HepG2 (cell line): ENCODE data around the gene CTDSP1. TPM values are rescaled to one million over a fixed set of nuclear protein-coding genes. Genes with fewer than 3 reads are reported as not detected.

Experiments used
- CAMTA2 ChIP-seq: sonication (generic); formaldehyde crosslinking; IDR thresholded peaks from 2 replicates; pipeline ENCODE4 v1.4.0; 2020; ENCODE audit warnings: mild to moderate bottlenecking, missing genetic modification reagents, borderline replicate concordance
- ETV5 ChIP-seq: IDR thresholded peaks from 2 replicates; pipeline ENCODE4 v1.6.1; 2018; ENCODE audit warnings: missing biosample characterization, missing genetic modification reagents, inconsistent platforms, borderline replicate concordance
- FOSL1 ChIP-seq: sonication (generic); formaldehyde crosslinking; IDR thresholded peaks from 2 replicates; pipeline ENCODE4 v1.9.0; 2021; ENCODE audit warnings: missing genetic modification reagents, borderline replicate concordance
- HINFP ChIP-seq: sonication (generic); formaldehyde crosslinking; IDR thresholded peaks from 2 replicates; pipeline ENCODE4 v1.4.0; 2020; ENCODE audit warnings: low read depth, mild to moderate bottlenecking, missing genetic modification reagents
- NR1H2 ChIP-seq: sonication (generic); formaldehyde crosslinking; IDR thresholded peaks from 2 replicates; pipeline ENCODE4 v1.8.1; 2022; ENCODE audit warnings: low read depth, missing genetic modification reagents, borderline replicate concordance
- REL ChIP-seq: sonication (generic); formaldehyde crosslinking; conservative IDR thresholded peaks from 2 replicates; pipeline ENCODE4 v1.8.0; 2022; ENCODE audit warnings: mild to moderate bottlenecking, missing genetic modification reagents, moderate library complexity
- SKI ChIP-seq: fragments of 450-650 bp; IDR thresholded peaks from one replicate; pipeline ENCODE4 v1.6.1; 2018; ENCODE audit warnings: mild to moderate bottlenecking; ENCODE audit not compliant: partially characterized antibody
- ZNF333 ChIP-seq: sonication (generic); formaldehyde crosslinking; IDR thresholded peaks from 2 replicates; pipeline ENCODE4 v1.4.0; 2020; ENCODE audit warnings: mild to moderate bottlenecking, missing genetic modification reagents, borderline replicate concordance
- ZNF556 ChIP-seq: sonication (generic); formaldehyde crosslinking; IDR thresholded peaks from 2 replicates; pipeline ENCODE4 v1.4.0; 2020; ENCODE audit warnings: mild to moderate bottlenecking, missing genetic modification reagents, borderline replicate concordance
- polyA plus RNA-seq, 8 experiments: library from polyadenylated mRNA; depleted of rRNA in 3 of 8; stranded (reverse) in 7 of 8; unstranded in 1 of 8; fragments of >200 nt; fragmentation: Illumina TruSeq in 4 of 8; extraction: Trizol in 4 of 8; gene quantifications; 2 replicates each; pipeline versions ENCODE4 v1.2.1 to v1.2.3, GENCODE V29; 2011 to 2016; ENCODE audit warnings: low read depth in 4 of 8, missing spikeins in 1 of 8, mixed read lengths in 1 of 8; ENCODE audit not compliant: insufficient read depth in 1 of 8
- total RNA-seq, 5 experiments: library from RNA; depleted of rRNA; stranded (reverse); fragments of >200 nt; fragmentation: Illumina TruSeq; extraction: Trizol; gene quantifications; 2 replicates each; pipeline ENCODE4 v1.2.3, GENCODE V29; 2016; ENCODE audit warnings: low read depth in 1 of 5
- TF ChIP-seq, protein P1 (sequence below): sonication (generic); formaldehyde crosslinking; IDR thresholded peaks from 2 replicates; pipeline ENCODE4 v1.4.0; 2020; ENCODE audit warnings: mild to moderate bottlenecking, missing genetic modification reagents
- TF ChIP-seq, protein P2 (sequence below): sonication (generic); formaldehyde crosslinking; IDR thresholded peaks from 2 replicates; pipeline ENCODE4 v1.5.1; 2020; ENCODE audit warnings: mild to moderate bottlenecking, missing genetic modification reagents, moderate library complexity
- TF ChIP-seq, protein P3 (sequence below): sonication (generic); formaldehyde crosslinking; conservative IDR thresholded peaks from 2 replicates; pipeline ENCODE4 v1.8.0; 2022; ENCODE audit warnings: missing genetic modification reagents

The CTDSP1 gene
- total and polyA plus RNA-seq, 2 of the 13 experiments (the other 11 are each of a cell fraction or from before 2014, with no cell fraction given) = 91.0 to 268 TPM

GRCh38 chr2:218396688-218397462, 2.8 kb upstream of the CTDSP1 start (continued):
- TF ChIP-seq HINFP (CRISPR knock-in tag) (0 out of 2 replicates have a peak, but pooled peaks have one; percentile 37), SKI (no peak), CAMTA2 (CRISPR knock-in tag) (peak; percentile 88; the same call in 1 of the 2 replicates), REL (CRISPR knock-in tag) (no peak), ZNF556 (CRISPR knock-in tag) (0 out of 2 replicates have a peak, but pooled peaks have one; percentile 1), NR1H2 (CRISPR knock-in tag) (0 out of 2 replicates have a peak, but pooled peaks have one; percentile 3), FOSL1 (CRISPR knock-in tag) (no peak), ZNF333 (CRISPR knock-in tag) (no peak), ETV5 (CRISPR knock-in tag) (0 out of 2 replicates have a peak, but pooled peaks have one; percentile 56)
- TF ChIP-seq, protein P1, sequence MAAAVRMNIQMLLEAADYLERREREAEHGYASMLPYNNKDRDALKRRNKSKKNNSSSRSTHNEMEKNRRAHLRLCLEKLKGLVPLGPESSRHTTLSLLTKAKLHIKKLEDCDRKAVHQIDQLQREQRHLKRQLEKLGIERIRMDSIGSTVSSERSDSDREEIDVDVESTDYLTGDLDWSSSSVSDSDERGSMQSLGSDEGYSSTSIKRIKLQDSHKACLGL (CRISPR knock-in tag) = peak; percentile 15; the same call in 1 of the 2 replicates
- TF ChIP-seq, protein P2, sequence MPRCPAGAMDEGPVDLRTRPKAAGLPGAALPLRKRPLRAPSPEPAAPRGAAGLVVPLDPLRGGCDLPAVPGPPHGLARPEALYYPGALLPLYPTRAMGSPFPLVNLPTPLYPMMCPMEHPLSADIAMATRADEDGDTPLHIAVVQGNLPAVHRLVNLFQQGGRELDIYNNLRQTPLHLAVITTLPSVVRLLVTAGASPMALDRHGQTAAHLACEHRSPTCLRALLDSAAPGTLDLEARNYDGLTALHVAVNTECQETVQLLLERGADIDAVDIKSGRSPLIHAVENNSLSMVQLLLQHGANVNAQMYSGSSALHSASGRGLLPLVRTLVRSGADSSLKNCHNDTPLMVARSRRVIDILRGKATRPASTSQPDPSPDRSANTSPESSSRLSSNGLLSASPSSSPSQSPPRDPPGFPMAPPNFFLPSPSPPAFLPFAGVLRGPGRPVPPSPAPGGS (CRISPR knock-in tag) = 0 out of 2 replicates have a peak, but pooled peaks have one; percentile 1
- TF ChIP-seq, protein P3, sequence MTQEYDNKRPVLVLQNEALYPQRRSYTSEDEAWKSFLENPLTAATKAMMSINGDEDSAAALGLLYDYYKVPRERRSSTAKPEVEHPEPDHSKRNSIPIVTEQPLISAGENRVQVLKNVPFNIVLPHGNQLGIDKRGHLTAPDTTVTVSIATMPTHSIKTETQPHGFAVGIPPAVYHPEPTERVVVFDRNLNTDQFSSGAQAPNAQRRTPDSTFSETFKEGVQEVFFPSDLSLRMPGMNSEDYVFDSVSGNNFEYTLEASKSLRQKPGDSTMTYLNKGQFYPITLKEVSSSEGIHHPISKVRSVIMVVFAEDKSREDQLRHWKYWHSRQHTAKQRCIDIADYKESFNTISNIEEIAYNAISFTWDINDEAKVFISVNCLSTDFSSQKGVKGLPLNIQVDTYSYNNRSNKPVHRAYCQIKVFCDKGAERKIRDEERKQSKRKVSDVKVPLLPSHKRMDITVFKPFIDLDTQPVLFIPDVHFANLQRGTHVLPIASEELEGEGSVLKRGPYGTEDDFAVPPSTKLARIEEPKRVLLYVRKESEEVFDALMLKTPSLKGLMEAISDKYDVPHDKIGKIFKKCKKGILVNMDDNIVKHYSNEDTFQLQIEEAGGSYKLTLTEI = no peak
